WTC11 (cell line): ENCODE measurements around the gene RBFOX1. TPM values are rescaled to one million over a fixed set of nuclear protein-coding genes. Genes with fewer than 3 reads are reported as not detected.

Experiments used
- ATAC-seq: fragments of 200-7000 bp; cut with Tn5 transposase; 2 replicates; pipeline ENCODE4 v1.10.0; 2021; ENCODE audit warnings: mild to moderate bottlenecking, moderate library complexity
- CTCF ChIA-PET: fragments of 300-600 bp; sonication (Branson Sonifier 250); formaldehyde crosslinking; loops from one replicate; lab custom pipeline; 2021; ENCODE audit warnings: antibody characterized with exemption; lab: Charles Lee
- POLR2A ChIA-PET: fragments of 350-600 bp; sonication (Branson Sonifier 250); formaldehyde crosslinking; loops from one replicate; lab custom pipeline; 2021; ENCODE audit warnings: antibody characterized with exemption; lab: Charles Lee
- DNase-seq: peaks from one replicate; pipeline ENCODE4 v3.0.0; 2021; ENCODE audit warnings: low spot score
- H3K27ac Mint-ChIP-seq: 2 replicates; pipeline ENCODE4 v1.8.0; 2021; ENCODE audit warnings: mixed read lengths
- H3K27me3 Mint-ChIP-seq: 2 replicates; pipeline ENCODE4 v1.8.0; 2021; ENCODE audit warnings: low read depth, mild to moderate bottlenecking, moderate library complexity, mixed read lengths
- H3K36me3 Mint-ChIP-seq: 2 replicates; pipeline ENCODE4 v1.8.0; 2021; ENCODE audit warnings: mixed read lengths
- H3K4me1 Mint-ChIP-seq: 2 replicates; pipeline ENCODE4 v1.8.0; 2022; ENCODE audit warnings: mixed read lengths
- H3K4me3 Mint-ChIP-seq: 2 replicates; pipeline ENCODE4 v1.8.0; 2021; ENCODE audit warnings: mild to moderate bottlenecking, moderate library complexity, mixed read lengths
- H3K9me3 Mint-ChIP-seq: 2 replicates; pipeline ENCODE4 v1.8.0; 2021; ENCODE audit warnings: mixed read lengths
- ETV6 ChIP-seq: sonication (generic); formaldehyde crosslinking; IDR thresholded peaks from 2 replicates; pipeline ENCODE4 v1.8.1; 2022; ENCODE audit warnings: mild to moderate bottlenecking, missing genetic modification reagents
- FOXK1 ChIP-seq: sonication (generic); formaldehyde crosslinking; IDR thresholded peaks from 2 replicates; pipeline ENCODE4 v1.8.0; 2022; ENCODE audit warnings: mild to moderate bottlenecking, moderate library complexity, missing genetic modification reagents
- NFATC4 ChIP-seq: fragments of 250-450 bp; sonication (Bioruptor Pico); IDR thresholded peaks from 2 replicates; pipeline ENCODE4 v1.9.0; 2021; ENCODE audit warnings: mild to moderate bottlenecking
- NFYB ChIP-seq: sonication (generic); formaldehyde crosslinking; conservative IDR thresholded peaks from 2 replicates; pipeline ENCODE4 v1.8.0; 2022; ENCODE audit warnings: low read depth, missing genetic modification reagents
- NR2C2 ChIP-seq: sonication (generic); formaldehyde crosslinking; IDR thresholded peaks from 2 replicates; pipeline ENCODE4 v1.8.0; 2022; ENCODE audit warnings: mild to moderate bottlenecking, missing genetic modification reagents
- NR3C1 ChIP-seq: sonication (generic); formaldehyde crosslinking; conservative IDR thresholded peaks from 2 replicates; pipeline ENCODE4 v1.8.1; 2023; ENCODE audit warnings: low read depth, mild to moderate bottlenecking, missing genetic modification reagents
- RELA ChIP-seq: sonication (generic); formaldehyde crosslinking; IDR thresholded peaks from 2 replicates; pipeline ENCODE4 v1.8.1; 2022; ENCODE audit warnings: missing genetic modification reagents, mild to moderate bottlenecking, borderline replicate concordance
- SMAD3 ChIP-seq: sonication (generic); formaldehyde crosslinking; IDR thresholded peaks from 2 replicates; pipeline ENCODE4 v1.8.0; 2022; ENCODE audit warnings: missing genetic modification reagents, mild to moderate bottlenecking, borderline replicate concordance
- TP53 ChIP-seq: sonication (generic); formaldehyde crosslinking; IDR thresholded peaks from 2 replicates; pipeline ENCODE4 v1.8.1; 2023; ENCODE audit warnings: mild to moderate bottlenecking, missing genetic modification reagents
- ZNF232 ChIP-seq: sonication (generic); formaldehyde crosslinking; IDR thresholded peaks from 2 replicates; pipeline ENCODE4 v1.8.0; 2022; ENCODE audit warnings: mild to moderate bottlenecking, missing genetic modification reagents
- ZNF396 ChIP-seq: fragments of 250-450 bp; sonication (Bioruptor Pico); IDR thresholded peaks from 2 replicates; pipeline ENCODE4 v1.8.0; 2021; ENCODE audit warnings: mild to moderate bottlenecking, moderate library complexity, borderline replicate concordance
- total RNA-seq: library from RNA; stranded (reverse); gene quantifications from 3 replicates; pipeline ENCODE4 v1.2.3, GENCODE V29; 2021
- TF ChIP-seq, protein P1 (sequence below): sonication (generic); formaldehyde crosslinking; IDR thresholded peaks from 2 replicates; pipeline ENCODE4 v1.8.1; 2022; ENCODE audit warnings: mild to moderate bottlenecking, missing genetic modification reagents, moderate library complexity, borderline replicate concordance
- TF ChIP-seq, protein P2 (sequence below): sonication (generic); formaldehyde crosslinking; IDR thresholded peaks from 2 replicates; pipeline ENCODE4 v1.8.1; 2023; ENCODE audit warnings: mild to moderate bottlenecking, missing genetic modification reagents, borderline replicate concordance
- TF ChIP-seq, protein P3 (sequence below): sonication (generic); formaldehyde crosslinking; IDR thresholded peaks from 2 replicates; pipeline ENCODE4 v1.8.1; 2022; ENCODE audit warnings: missing genetic modification reagents, borderline replicate concordance
- TF ChIP-seq, protein P4 (sequence below): sonication (generic); formaldehyde crosslinking; conservative IDR thresholded peaks from 2 replicates; pipeline ENCODE4 v1.8.1; 2023; ENCODE audit warnings: mild to moderate bottlenecking, low read depth, missing genetic modification reagents, moderate library complexity
- TF ChIP-seq, protein P5 (sequence below): sonication (generic); formaldehyde crosslinking; IDR thresholded peaks from 2 replicates; pipeline ENCODE4 v1.8.0; 2022; ENCODE audit warnings: mild to moderate bottlenecking, missing genetic modification reagents
- TF ChIP-seq, protein P6 (sequence below): sonication (generic); formaldehyde crosslinking; IDR thresholded peaks from 2 replicates; pipeline ENCODE4 v1.8.0; 2022; ENCODE audit warnings: mild to moderate bottlenecking, missing genetic modification reagents
- TF ChIP-seq, protein P7 (sequence below): fragments of 250-450 bp; sonication (Bioruptor Pico); IDR thresholded peaks from 2 replicates; pipeline ENCODE4 v1.9.0; 2021; ENCODE audit warnings: mild to moderate bottlenecking
- TF ChIP-seq, protein P8 (sequence below): sonication (generic); formaldehyde crosslinking; IDR thresholded peaks from 2 replicates; pipeline ENCODE4 v1.8.0; 2023; ENCODE audit warnings: missing genetic modification reagents, mild to moderate bottlenecking, borderline replicate concordance

The RBFOX1 gene
- total RNA-seq, 1 experiment from 2014 or later = 1.1 TPM

DNA sequence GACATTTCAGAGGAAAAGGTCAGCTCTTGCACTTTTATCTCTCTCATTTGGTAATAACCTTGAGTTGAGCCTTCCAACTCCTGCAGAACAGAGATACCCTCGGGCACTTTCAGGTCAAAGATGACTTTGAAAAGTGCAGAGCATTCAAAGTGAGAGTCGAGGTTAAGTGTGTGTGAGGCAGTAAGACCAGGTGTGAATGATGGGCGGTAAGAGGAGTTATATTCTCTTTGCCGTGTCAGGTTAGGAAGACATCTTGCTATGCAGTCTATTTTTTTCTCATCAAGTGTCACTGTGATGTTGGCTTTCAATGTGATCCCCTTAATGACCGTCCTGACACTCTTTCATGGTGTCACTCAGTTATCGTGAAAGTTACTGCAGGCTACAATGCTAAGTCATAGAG is 248.5 kb downstream of the RBFOX1 start:
- Mint-ChIP-seq H3K36me3 (peaks cover 29% of the 10 kb centered on the region), H3K27me3 (no peaks in the 10 kb centered on the region; the same call in 1 of the 2 replicates), H3K9me3 (peaks cover 47% of the 10 kb centered on the region), H3K4me1 (peaks cover 12% of the 10 kb centered on the region; the same call in 1 of the 2 replicates), H3K27ac (no peak overlapping the region), H3K4me3 (no peak overlapping the region)
- ATAC-seq = no peak
- ChIA-PET CTCF (no interaction called here), POLR2A (no interaction called here)
- no peak for DNase-seq
- TF ChIP-seq TP53 (CRISPR knock-in tag) (no peak), ZNF396 (no peak), ETV6 (no peak), RELA (CRISPR knock-in tag) (no peak), SMAD3 (CRISPR knock-in tag) (no peak), NFYB (CRISPR knock-in tag) (no peak), NFATC4 (no peak), ZNF232 (no peak), FOXK1 (no peak), NR3C1 (CRISPR knock-in tag) (no peak), NR2C2 (CRISPR knock-in tag) (no peak)
- TF ChIP-seq, protein P1, sequence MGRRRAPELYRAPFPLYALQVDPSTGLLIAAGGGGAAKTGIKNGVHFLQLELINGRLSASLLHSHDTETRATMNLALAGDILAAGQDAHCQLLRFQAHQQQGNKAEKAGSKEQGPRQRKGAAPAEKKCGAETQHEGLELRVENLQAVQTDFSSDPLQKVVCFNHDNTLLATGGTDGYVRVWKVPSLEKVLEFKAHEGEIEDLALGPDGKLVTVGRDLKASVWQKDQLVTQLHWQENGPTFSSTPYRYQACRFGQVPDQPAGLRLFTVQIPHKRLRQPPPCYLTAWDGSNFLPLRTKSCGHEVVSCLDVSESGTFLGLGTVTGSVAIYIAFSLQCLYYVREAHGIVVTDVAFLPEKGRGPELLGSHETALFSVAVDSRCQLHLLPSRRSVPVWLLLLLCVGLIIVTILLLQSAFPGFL = no peak
- TF ChIP-seq, protein P2, sequence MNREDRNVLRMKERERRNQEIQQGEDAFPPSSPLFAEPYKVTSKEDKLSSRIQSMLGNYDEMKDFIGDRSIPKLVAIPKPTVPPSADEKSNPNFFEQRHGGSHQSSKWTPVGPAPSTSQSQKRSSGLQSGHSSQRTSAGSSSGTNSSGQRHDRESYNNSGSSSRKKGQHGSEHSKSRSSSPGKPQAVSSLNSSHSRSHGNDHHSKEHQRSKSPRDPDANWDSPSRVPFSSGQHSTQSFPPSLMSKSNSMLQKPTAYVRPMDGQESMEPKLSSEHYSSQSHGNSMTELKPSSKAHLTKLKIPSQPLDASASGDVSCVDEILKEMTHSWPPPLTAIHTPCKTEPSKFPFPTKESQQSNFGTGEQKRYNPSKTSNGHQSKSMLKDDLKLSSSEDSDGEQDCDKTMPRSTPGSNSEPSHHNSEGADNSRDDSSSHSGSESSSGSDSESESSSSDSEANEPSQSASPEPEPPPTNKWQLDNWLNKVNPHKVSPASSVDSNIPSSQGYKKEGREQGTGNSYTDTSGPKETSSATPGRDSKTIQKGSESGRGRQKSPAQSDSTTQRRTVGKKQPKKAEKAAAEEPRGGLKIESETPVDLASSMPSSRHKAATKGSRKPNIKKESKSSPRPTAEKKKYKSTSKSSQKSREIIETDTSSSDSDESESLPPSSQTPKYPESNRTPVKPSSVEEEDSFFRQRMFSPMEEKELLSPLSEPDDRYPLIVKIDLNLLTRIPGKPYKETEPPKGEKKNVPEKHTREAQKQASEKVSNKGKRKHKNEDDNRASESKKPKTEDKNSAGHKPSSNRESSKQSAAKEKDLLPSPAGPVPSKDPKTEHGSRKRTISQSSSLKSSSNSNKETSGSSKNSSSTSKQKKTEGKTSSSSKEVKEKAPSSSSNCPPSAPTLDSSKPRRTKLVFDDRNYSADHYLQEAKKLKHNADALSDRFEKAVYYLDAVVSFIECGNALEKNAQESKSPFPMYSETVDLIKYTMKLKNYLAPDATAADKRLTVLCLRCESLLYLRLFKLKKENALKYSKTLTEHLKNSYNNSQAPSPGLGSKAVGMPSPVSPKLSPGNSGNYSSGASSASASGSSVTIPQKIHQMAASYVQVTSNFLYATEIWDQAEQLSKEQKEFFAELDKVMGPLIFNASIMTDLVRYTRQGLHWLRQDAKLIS (CRISPR knock-in tag) = no peak
- TF ChIP-seq, protein P3, sequence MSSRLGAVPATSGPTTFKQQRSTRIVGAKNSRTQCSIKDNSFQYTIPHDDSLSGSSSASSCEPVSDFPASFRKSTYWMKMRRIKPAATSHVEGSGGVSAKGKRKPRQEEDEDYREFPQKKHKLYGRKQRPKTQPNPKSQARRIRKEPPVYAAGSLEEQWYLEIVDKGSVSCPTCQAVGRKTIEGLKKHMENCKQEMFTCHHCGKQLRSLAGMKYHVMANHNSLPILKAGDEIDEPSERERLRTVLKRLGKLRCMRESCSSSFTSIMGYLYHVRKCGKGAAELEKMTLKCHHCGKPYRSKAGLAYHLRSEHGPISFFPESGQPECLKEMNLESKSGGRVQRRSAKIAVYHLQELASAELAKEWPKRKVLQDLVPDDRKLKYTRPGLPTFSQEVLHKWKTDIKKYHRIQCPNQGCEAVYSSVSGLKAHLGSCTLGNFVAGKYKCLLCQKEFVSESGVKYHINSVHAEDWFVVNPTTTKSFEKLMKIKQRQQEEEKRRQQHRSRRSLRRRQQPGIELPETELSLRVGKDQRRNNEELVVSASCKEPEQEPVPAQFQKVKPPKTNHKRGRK (CRISPR knock-in tag) = no peak
- TF ChIP-seq, protein P4, sequence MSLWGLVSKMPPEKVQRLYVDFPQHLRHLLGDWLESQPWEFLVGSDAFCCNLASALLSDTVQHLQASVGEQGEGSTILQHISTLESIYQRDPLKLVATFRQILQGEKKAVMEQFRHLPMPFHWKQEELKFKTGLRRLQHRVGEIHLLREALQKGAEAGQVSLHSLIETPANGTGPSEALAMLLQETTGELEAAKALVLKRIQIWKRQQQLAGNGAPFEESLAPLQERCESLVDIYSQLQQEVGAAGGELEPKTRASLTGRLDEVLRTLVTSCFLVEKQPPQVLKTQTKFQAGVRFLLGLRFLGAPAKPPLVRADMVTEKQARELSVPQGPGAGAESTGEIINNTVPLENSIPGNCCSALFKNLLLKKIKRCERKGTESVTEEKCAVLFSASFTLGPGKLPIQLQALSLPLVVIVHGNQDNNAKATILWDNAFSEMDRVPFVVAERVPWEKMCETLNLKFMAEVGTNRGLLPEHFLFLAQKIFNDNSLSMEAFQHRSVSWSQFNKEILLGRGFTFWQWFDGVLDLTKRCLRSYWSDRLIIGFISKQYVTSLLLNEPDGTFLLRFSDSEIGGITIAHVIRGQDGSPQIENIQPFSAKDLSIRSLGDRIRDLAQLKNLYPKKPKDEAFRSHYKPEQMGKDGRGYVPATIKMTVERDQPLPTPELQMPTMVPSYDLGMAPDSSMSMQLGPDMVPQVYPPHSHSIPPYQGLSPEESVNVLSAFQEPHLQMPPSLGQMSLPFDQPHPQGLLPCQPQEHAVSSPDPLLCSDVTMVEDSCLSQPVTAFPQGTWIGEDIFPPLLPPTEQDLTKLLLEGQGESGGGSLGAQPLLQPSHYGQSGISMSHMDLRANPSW (CRISPR knock-in tag) = no peak
- TF ChIP-seq, protein P5, sequence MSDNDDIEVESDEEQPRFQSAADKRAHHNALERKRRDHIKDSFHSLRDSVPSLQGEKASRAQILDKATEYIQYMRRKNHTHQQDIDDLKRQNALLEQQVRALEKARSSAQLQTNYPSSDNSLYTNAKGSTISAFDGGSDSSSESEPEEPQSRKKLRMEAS = no peak
- TF ChIP-seq, protein P6, sequence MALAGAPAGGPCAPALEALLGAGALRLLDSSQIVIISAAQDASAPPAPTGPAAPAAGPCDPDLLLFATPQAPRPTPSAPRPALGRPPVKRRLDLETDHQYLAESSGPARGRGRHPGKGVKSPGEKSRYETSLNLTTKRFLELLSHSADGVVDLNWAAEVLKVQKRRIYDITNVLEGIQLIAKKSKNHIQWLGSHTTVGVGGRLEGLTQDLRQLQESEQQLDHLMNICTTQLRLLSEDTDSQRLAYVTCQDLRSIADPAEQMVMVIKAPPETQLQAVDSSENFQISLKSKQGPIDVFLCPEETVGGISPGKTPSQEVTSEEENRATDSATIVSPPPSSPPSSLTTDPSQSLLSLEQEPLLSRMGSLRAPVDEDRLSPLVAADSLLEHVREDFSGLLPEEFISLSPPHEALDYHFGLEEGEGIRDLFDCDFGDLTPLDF (CRISPR knock-in tag) = no peak
- TF ChIP-seq, protein P7, sequence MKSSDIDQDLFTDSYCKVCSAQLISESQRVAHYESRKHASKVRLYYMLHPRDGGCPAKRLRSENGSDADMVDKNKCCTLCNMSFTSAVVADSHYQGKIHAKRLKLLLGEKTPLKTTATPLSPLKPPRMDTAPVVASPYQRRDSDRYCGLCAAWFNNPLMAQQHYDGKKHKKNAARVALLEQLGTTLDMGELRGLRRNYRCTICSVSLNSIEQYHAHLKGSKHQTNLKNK (CRISPR knock-in tag) = no peak
- TF ChIP-seq, protein P8, sequence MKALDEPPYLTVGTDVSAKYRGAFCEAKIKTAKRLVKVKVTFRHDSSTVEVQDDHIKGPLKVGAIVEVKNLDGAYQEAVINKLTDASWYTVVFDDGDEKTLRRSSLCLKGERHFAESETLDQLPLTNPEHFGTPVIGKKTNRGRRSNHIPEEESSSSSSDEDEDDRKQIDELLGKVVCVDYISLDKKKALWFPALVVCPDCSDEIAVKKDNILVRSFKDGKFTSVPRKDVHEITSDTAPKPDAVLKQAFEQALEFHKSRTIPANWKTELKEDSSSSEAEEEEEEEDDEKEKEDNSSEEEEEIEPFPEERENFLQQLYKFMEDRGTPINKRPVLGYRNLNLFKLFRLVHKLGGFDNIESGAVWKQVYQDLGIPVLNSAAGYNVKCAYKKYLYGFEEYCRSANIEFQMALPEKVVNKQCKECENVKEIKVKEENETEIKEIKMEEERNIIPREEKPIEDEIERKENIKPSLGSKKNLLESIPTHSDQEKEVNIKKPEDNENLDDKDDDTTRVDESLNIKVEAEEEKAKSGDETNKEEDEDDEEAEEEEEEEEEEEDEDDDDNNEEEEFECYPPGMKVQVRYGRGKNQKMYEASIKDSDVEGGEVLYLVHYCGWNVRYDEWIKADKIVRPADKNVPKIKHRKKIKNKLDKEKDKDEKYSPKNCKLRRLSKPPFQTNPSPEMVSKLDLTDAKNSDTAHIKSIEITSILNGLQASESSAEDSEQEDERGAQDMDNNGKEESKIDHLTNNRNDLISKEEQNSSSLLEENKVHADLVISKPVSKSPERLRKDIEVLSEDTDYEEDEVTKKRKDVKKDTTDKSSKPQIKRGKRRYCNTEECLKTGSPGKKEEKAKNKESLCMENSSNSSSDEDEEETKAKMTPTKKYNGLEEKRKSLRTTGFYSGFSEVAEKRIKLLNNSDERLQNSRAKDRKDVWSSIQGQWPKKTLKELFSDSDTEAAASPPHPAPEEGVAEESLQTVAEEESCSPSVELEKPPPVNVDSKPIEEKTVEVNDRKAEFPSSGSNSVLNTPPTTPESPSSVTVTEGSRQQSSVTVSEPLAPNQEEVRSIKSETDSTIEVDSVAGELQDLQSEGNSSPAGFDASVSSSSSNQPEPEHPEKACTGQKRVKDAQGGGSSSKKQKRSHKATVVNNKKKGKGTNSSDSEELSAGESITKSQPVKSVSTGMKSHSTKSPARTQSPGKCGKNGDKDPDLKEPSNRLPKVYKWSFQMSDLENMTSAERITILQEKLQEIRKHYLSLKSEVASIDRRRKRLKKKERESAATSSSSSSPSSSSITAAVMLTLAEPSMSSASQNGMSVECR (CRISPR knock-in tag) = no peak
- TF ChIP-seq, all 79 proteins: peak for 0
